ENCODE results near the gene ANK2.

Gene ANK2

DNA sequence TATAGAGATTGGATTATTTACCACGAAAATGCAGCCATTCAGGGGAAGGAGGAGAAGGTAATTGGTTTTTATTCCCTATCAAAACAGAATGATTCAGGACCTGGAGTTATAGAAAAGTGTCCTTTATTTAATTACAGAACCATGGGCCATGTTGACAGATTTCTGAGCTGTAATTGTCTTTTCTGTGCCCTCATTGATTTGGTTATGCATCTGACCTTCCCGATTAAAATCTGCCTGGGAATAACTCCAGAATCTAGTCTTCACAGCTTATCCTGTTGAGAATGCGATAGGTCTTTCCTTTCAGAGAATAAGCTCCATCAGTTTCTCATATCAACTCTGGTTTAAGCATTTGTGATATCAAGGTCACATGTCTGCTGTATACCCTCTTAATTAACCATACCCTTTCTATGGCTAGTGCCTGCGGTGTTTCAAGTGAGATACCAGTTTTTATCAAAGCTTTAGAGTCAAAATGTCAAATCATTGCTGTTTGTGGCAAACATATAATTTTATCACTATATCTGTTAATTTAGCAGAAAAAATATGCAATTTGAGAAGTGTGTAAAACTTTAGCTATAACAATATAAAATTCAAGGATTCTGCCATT is 37.2 kb upstream of the ANK2 start:
- H3K27ac ChIP-seq (ENCODE audit: low read length, poor library complexity, severe bottlenecking): no peak overlapping the region
- 83% methylated on average over 2 of the region's 4 CpGs for WGBS
- H3K9me3 ChIP-seq (ENCODE audit: control insufficient read depth, low read length): no peaks in the 10 kb centered on the region
- no peak overlapping the region for H4K8ac ChIP-seq (ENCODE audit: low read length)
- H2BK12ac ChIP-seq (ENCODE audit: low read length in 2 of 2): no peak overlapping the region
- no peaks in the 10 kb centered on the region for H3K27me3 ChIP-seq (ENCODE audit: control insufficient read depth in 1 of 2, insufficient read depth in 1 of 2, low read length in 2 of 2)
- no peak overlapping the region for H3K9ac ChIP-seq (ENCODE audit: low read length)
- H3K4me3 ChIP-seq (ENCODE audit: insufficient read depth in 1 of 2, low read depth in 1 of 2, low read length in 2 of 2): no peak overlapping the region
- no peak overlapping the region for H3K4me2 ChIP-seq (ENCODE audit: low read length, poor library complexity, severe bottlenecking)
- no peak for DNase-seq
- H4K91ac ChIP-seq (ENCODE audit: low read length): no peak overlapping the region
- no peak overlapping the region for H3K23ac ChIP-seq (ENCODE audit: low read length in 2 of 2)
- no peaks in the 10 kb centered on the region for H3K79me1 ChIP-seq (replicated peaks; ENCODE audit: low read length, poor library complexity, severe bottlenecking)
- H3K18ac ChIP-seq (ENCODE audit: low read depth in 1 of 2, low read length in 2 of 2): no peak overlapping the region
- H2AK5ac ChIP-seq (ENCODE audit: low read length, severe bottlenecking): no peak overlapping the region
- H2BK15ac ChIP-seq (ENCODE audit: low read depth, poor library complexity, severe bottlenecking): no peak overlapping the region
- H2BK120ac ChIP-seq (ENCODE audit: low read depth, low read length): no peak overlapping the region
- H2AFZ ChIP-seq (ENCODE audit: low read depth, low read length): no peak overlapping the region
- H3K4me1 ChIP-seq (ENCODE audit: control insufficient read depth, insufficient read depth, low read depth, low read length): no peaks in the 10 kb centered on the region
- H3K14ac ChIP-seq (ENCODE audit: low read length in 2 of 2): no peak overlapping the region
- no peak overlapping the region for H3K4ac ChIP-seq (ENCODE audit: low read depth in 1 of 2, low read length in 2 of 2)
- H3K36me3 ChIP-seq (ENCODE audit: control insufficient read depth in 1 of 2, insufficient read depth in 2 of 2, low read depth in 1 of 2, low read length in 2 of 2): no peaks in the 10 kb centered on the region
- no peak overlapping the region for H2BK5ac ChIP-seq (ENCODE audit: low read depth, low read length, poor library complexity, severe bottlenecking)

DNA sequence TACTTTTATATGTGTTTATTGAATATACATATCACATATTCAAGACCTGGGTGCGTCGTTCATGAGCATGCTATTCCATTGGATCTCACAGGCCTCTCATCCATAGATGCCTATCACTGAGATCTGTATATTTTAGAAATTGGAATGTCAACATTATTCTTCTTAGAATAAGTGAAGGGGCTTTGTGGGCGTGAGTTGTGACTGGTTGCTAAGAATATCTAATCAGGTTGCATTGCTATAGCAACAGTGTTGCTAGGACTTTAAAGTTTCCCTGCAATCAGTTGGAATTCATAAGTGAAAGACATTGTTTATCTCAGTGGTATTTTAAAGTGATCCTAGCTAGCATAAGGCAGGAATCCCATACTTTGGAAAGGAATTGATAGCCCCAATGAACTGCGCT is 36.7 kb upstream of the ANK2 start:
- WGBS: 81% methylated on average over 2 of the region's 4 CpGs
- H3K27me3 ChIP-seq (ENCODE audit: control insufficient read depth in 1 of 2, insufficient read depth in 1 of 2, low read length in 2 of 2): no peaks in the 10 kb centered on the region

DNA sequence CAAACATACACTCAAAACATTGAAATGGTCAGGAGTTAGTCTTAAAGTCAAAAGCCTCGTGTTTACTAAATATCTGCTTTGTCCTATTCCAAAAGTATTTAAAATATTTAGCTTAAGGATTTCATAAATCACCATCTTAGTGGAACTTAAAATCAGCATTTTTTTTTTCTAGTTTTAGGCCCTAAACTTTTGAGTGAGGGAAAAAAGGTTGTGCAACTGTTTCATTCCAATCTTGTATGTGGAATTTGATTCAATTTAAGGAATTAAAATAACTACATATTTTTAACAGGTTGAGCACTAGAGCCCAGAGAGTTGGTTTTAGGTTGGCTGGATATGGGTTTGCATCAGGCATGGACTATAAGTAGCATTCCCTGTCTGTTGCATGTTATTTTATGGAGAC is 35.7 kb upstream of the ANK2 start:
- H3K4me3 ChIP-seq (ENCODE audit: insufficient read depth in 1 of 2, low read depth in 1 of 2, low read length in 2 of 2): no peak overlapping the region
- no CpG with 5 or more reads among the region's 1 CpG for whole genome bisulfite sequencing

More for the DNA sequence above, 36.7 kb upstream of the ANK2 start:
- Histone ChIP-seq H3K9me3 (ENCODE audit: control insufficient read depth, low read length) (no peaks in the 10 kb centered on the region), H3K14ac (ENCODE audit: low read length in 2 of 2) (no peak overlapping the region), H3K4me2 (ENCODE audit: low read length, poor library complexity, severe bottlenecking) (no peak overlapping the region), H4K8ac (ENCODE audit: low read length) (no peak overlapping the region), H2BK5ac (ENCODE audit: low read depth, low read length, poor library complexity, severe bottlenecking) (no peak overlapping the region), H2AK5ac (ENCODE audit: low read length, severe bottlenecking) (no peak overlapping the region), H3K4me1 (ENCODE audit: control insufficient read depth, insufficient read depth, low read depth, low read length) (no peaks in the 10 kb centered on the region), H3K23ac (ENCODE audit: low read length in 2 of 2) (no peak overlapping the region), H2BK120ac (ENCODE audit: low read depth, low read length) (no peak overlapping the region), H3K79me1 (replicated peaks; ENCODE audit: low read length, poor library complexity, severe bottlenecking) (no peaks in the 10 kb centered on the region), H2AFZ (ENCODE audit: low read depth, low read length) (no peak overlapping the region), H2BK15ac (ENCODE audit: low read depth, poor library complexity, severe bottlenecking) (no peak overlapping the region), H4K91ac (ENCODE audit: low read length) (no peak overlapping the region), H3K18ac (ENCODE audit: low read depth in 1 of 2, low read length in 2 of 2) (no peak overlapping the region), H3K4me3 (ENCODE audit: insufficient read depth in 1 of 2, low read depth in 1 of 2, low read length in 2 of 2) (no peak overlapping the region), H2BK12ac (ENCODE audit: low read length in 2 of 2) (no peak overlapping the region), H3K9ac (ENCODE audit: low read length) (no peak overlapping the region), H3K4ac (ENCODE audit: low read depth in 1 of 2, low read length in 2 of 2) (no peak overlapping the region), H3K27ac (ENCODE audit: low read length, poor library complexity, severe bottlenecking) (no peak overlapping the region), H3K36me3 (ENCODE audit: control insufficient read depth in 1 of 2, insufficient read depth in 2 of 2, low read depth in 1 of 2, low read length in 2 of 2) (no peaks in the 10 kb centered on the region)
- DNase-seq: peak; percentile 61

DNA sequence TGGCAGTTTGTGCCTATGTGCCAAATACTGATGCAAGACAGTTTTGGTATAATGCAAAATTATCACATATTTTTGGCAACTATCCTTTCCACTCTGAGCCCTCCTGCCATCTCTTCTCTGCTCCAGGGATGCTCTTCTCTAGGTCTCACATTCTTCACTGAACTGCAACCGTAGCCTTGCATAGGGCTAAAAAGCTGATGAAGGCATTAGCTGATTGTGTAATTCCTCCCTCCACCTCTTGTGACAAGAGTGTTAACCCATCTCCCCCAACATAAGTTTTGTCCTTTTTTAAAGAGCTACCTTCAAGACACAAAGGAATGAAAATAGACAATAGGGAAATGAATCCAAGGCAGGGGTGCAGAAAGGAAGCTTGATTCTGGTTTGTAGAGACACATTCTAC is 33.1 kb upstream of the ANK2 start:
- H2BK12ac ChIP-seq (ENCODE audit: low read length in 2 of 2): no peak overlapping the region
- 100% methylated on average over 1 of the region's 1 CpG for WGBS
- no peak overlapping the region for H3K14ac ChIP-seq (ENCODE audit: low read length in 2 of 2)
- H2AK5ac ChIP-seq (ENCODE audit: low read length, severe bottlenecking): no peak overlapping the region
- no peak overlapping the region for H2AFZ ChIP-seq (ENCODE audit: low read depth, low read length)
- no peak overlapping the region for H3K4me2 ChIP-seq (ENCODE audit: low read length, poor library complexity, severe bottlenecking)
- H3K18ac ChIP-seq (ENCODE audit: low read depth in 1 of 2, low read length in 2 of 2): no peak overlapping the region
- H3K23ac ChIP-seq (ENCODE audit: low read length in 2 of 2): no peak overlapping the region
- no peaks in the 10 kb centered on the region for H3K36me3 ChIP-seq (ENCODE audit: control insufficient read depth in 1 of 2, insufficient read depth in 2 of 2, low read depth in 1 of 2, low read length in 2 of 2)
- no peaks in the 10 kb centered on the region for H3K4me1 ChIP-seq (ENCODE audit: control insufficient read depth, insufficient read depth, low read depth, low read length)
- no peak overlapping the region for H4K8ac ChIP-seq (ENCODE audit: low read length)
- no peaks in the 10 kb centered on the region for H3K79me1 ChIP-seq (replicated peaks; ENCODE audit: low read length, poor library complexity, severe bottlenecking)
- DNase-seq: no peak
- no peaks in the 10 kb centered on the region for H3K27me3 ChIP-seq (ENCODE audit: control insufficient read depth in 1 of 2, insufficient read depth in 1 of 2, low read length in 2 of 2)
- H3K9me3 ChIP-seq (ENCODE audit: control insufficient read depth, low read length): no peaks in the 10 kb centered on the region
- H2BK15ac ChIP-seq (ENCODE audit: low read depth, poor library complexity, severe bottlenecking): no peak overlapping the region
- no peak overlapping the region for H3K9ac ChIP-seq (ENCODE audit: low read length)
- no peak overlapping the region for H4K91ac ChIP-seq (ENCODE audit: low read length)
- H2BK5ac ChIP-seq (ENCODE audit: low read depth, low read length, poor library complexity, severe bottlenecking): no peak overlapping the region
- H3K4ac ChIP-seq (ENCODE audit: low read depth in 1 of 2, low read length in 2 of 2): no peak overlapping the region
- H3K27ac ChIP-seq (ENCODE audit: low read length, poor library complexity, severe bottlenecking): no peak overlapping the region
- no peak overlapping the region for H3K4me3 ChIP-seq (ENCODE audit: insufficient read depth in 1 of 2, low read depth in 1 of 2, low read length in 2 of 2)
- no peak overlapping the region for H2BK120ac ChIP-seq (ENCODE audit: low read depth, low read length)

More for the DNA sequence above, 35.7 kb upstream of the ANK2 start:
- Histone ChIP-seq H2BK15ac (ENCODE audit: low read depth, poor library complexity, severe bottlenecking) (no peak overlapping the region), H3K4ac (ENCODE audit: low read depth in 1 of 2, low read length in 2 of 2) (no peak overlapping the region), H3K18ac (ENCODE audit: low read depth in 1 of 2, low read length in 2 of 2) (no peak overlapping the region), H3K9me3 (ENCODE audit: control insufficient read depth, low read length) (no peaks in the 10 kb centered on the region), H2BK12ac (ENCODE audit: low read length in 2 of 2) (no peak overlapping the region), H3K23ac (ENCODE audit: low read length in 2 of 2) (no peak overlapping the region), H4K8ac (ENCODE audit: low read length) (no peak overlapping the region), H3K4me1 (ENCODE audit: control insufficient read depth, insufficient read depth, low read depth, low read length) (no peaks in the 10 kb centered on the region), H3K36me3 (ENCODE audit: control insufficient read depth in 1 of 2, insufficient read depth in 2 of 2, low read depth in 1 of 2, low read length in 2 of 2) (no peaks in the 10 kb centered on the region), H3K9ac (ENCODE audit: low read length) (no peak overlapping the region), H3K4me2 (ENCODE audit: low read length, poor library complexity, severe bottlenecking) (no peak overlapping the region), H3K27me3 (ENCODE audit: control insufficient read depth in 1 of 2, insufficient read depth in 1 of 2, low read length in 2 of 2) (no peaks in the 10 kb centered on the region), H3K14ac (ENCODE audit: low read length in 2 of 2) (no peak overlapping the region), H2BK120ac (ENCODE audit: low read depth, low read length) (no peak overlapping the region), H2AK5ac (ENCODE audit: low read length, severe bottlenecking) (no peak overlapping the region), H3K27ac (ENCODE audit: low read length, poor library complexity, severe bottlenecking) (no peak overlapping the region), H2AFZ (ENCODE audit: low read depth, low read length) (no peak overlapping the region), H4K91ac (ENCODE audit: low read length) (no peak overlapping the region), H2BK5ac (ENCODE audit: low read depth, low read length, poor library complexity, severe bottlenecking) (no peak overlapping the region), H3K79me1 (replicated peaks; ENCODE audit: low read length, poor library complexity, severe bottlenecking) (no peaks in the 10 kb centered on the region)
- no peak for DNase-seq

All from mesenchymal stem cell (in vitro differentiated cells and primary cell).